Keratinocyte (primary cell): Measurements from ENCODE around the gene MFAP4.

ENCODE experiments used
- EZH2 ChIP-seq: IDR thresholded peaks from one replicate; pipeline ENCODE4 v1.6.1; 2012; ENCODE audit warnings: inconsistent platforms, mild to moderate bottlenecking, low read length, moderate library complexity
- TF ChIP-seq, protein P1 (sequence below), 3 experiments: IDR thresholded peaks in 1 of 3; conservative IDR thresholded peaks in 1 of 3; optimal IDR thresholded peaks in 1 of 3; 2 replicates in 2 of 3; 3 replicates in 1 of 3; pipeline versions ENCODE3 to v1.5.1; 2011; ENCODE audit warnings: low read length in 3 of 3, mild to moderate bottlenecking in 3 of 3, moderate library complexity in 2 of 3, control low read depth in 1 of 3, inconsistent platforms in 1 of 3; ENCODE audit not compliant: insufficient read depth in 2 of 3; ENCODE audit errors: extremely low read depth in 1 of 3

DNA sequence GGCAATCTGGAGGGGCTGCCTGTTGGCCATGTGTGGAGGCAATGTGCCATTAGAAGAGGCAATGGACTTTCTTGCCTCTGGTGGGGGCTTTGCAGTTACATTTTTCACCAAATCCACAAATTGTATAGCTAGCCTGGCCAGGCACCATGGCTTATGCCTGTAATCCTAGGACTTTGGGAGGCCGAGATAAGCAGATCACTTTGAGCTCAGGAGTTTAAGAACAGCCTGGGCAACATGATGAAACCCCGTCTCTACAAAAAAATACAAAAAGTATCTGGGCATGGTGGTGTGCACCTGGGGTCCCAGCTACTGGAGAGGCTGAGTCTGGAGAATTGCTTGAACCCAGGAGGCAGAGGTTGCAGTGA, 21.3 kb upstream of the MFAP4 start:
- TF ChIP-seq, protein P1, sequence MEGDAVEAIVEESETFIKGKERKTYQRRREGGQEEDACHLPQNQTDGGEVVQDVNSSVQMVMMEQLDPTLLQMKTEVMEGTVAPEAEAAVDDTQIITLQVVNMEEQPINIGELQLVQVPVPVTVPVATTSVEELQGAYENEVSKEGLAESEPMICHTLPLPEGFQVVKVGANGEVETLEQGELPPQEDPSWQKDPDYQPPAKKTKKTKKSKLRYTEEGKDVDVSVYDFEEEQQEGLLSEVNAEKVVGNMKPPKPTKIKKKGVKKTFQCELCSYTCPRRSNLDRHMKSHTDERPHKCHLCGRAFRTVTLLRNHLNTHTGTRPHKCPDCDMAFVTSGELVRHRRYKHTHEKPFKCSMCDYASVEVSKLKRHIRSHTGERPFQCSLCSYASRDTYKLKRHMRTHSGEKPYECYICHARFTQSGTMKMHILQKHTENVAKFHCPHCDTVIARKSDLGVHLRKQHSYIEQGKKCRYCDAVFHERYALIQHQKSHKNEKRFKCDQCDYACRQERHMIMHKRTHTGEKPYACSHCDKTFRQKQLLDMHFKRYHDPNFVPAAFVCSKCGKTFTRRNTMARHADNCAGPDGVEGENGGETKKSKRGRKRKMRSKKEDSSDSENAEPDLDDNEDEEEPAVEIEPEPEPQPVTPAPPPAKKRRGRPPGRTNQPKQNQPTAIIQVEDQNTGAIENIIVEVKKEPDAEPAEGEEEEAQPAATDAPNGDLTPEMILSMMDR (optimal IDR thresholded peaks at IDR 0.05 in 1 of 3, IDR thresholded peaks at IDR 0.05 in 1 of 3, conservative IDR thresholded peaks at IDR 0.05 in 1 of 3; ENCODE audit: extremely low read depth in 1 of 3, insufficient read depth in 2 of 3, low read length in 3 of 3): no peak
- no peak for TF ChIP-seq EZH2
